NCI-H226 (cell line): ENCODE measurements around the gene DLEC1.

ENCODE experiments used
- DNase-seq: peaks from one replicate; pipeline ENCODE4 v3.0.0-alpha.2; 2015

DLEC1 gene

GRCh38 chr3:38039101-38039898, at the start of gene DLEC1:
Gene DLEC1 (plus strand): TSS chr3:38039208. CDS start chr3:38039226, 18 bp downstream.
- no peak for DNase-seq

GRCh38 chr3:37989821-37990480, 49.1 kb upstream of the DLEC1 start:
- DNase-seq: no peak

- no peak for DNase-seq
These were observed 48.5 kb upstream of the DLEC1 start, which contains the start of gene VILL for GRCh38 chr3:37990527-37990926. Gene VILL (plus strand): TSS chr3:37990786. CDS start chr3:37993673, 2,887 bp downstream.

GRCh38 chr3:37991109-37991508, 47.9 kb upstream of the DLEC1 start:
- DNase-seq: no peak

- no peak for DNase-seq
These were observed 47.2 kb upstream of the DLEC1 start for GRCh38 chr3:37991823-37992222.

GRCh38 chr3:37992271-37993066, 46.5 kb upstream of the DLEC1 start:
- no peak for DNase-seq

- no peak for DNase-seq
These were observed 45.9 kb upstream of the DLEC1 start for GRCh38 chr3:37993067-37993455.

GRCh38 chr3:37993460-37993819, 45.6 kb upstream of the DLEC1 start:
- DNase-seq: no peak

- peak; percentile 35 for DNase-seq
These were observed 45.0 kb upstream of the DLEC1 start for GRCh38 chr3:37993820-37994638.

GRCh38 chr3:37994639-37994972, 44.4 kb upstream of the DLEC1 start:
- no peak for DNase-seq

- DNase-seq: no peak
These were observed 43.1 kb upstream of the DLEC1 start for GRCh38 chr3:37995652-37996641.

- DNase-seq: peak; percentile 71
These were observed 42.2 kb upstream of the DLEC1 start for GRCh38 chr3:37996785-37997301.

- no peak for DNase-seq
These were observed 41.7 kb upstream of the DLEC1 start for GRCh38 chr3:37997342-37997741.

GRCh38 chr3:37997791-37998370, 41.1 kb upstream of the DLEC1 start:
- DNase-seq: no peak

- DNase-seq: no peak
These were observed 39.2 kb upstream of the DLEC1 start for GRCh38 chr3:37999836-38000235.

GRCh38 chr3:38000242-38000916, 38.6 kb upstream of the DLEC1 start:
- DNase-seq: no peak

GRCh38 chr3:38000965-38001455, 38.0 kb upstream of the DLEC1 start:
- no peak for DNase-seq

GRCh38 chr3:38001456-38002081, 37.4 kb upstream of the DLEC1 start:
- no peak for DNase-seq

- no peak for DNase-seq
These were observed 36.6 kb upstream of the DLEC1 start for GRCh38 chr3:38002291-38002876.
